HepG2 (cell line): Measurements from ENCODE around the gene FOLR1. TPM values are rescaled to one million over a fixed set of nuclear protein-coding genes. Genes with fewer than 3 reads are reported as not detected.
A peak's percentile ranks its signal among the peaks of the same experiment; 100 is the strongest.
"Not testable (repeated sequence)": the region's sequence is repeated elsewhere in the genome, so short reads cannot be mapped to it uniquely, and the experiment has no call there.

Experiments used
- ATAC-seq: fragments of 200-7000 bp; cut with Tn5 transposase; 3 replicates; pipeline ENCODE4 v1.9.1; 2020; ENCODE audit warnings: mild to moderate bottlenecking, moderate library complexity
- BruUV-seq: library from RNA; stranded (reverse); fragments of 400-500 nt; replicated peaks from 2 replicates; lab custom pipeline; 2021; lab: Mats Ljungman, UMichigan
- CTCF ChIA-PET: fragments of 300-600 bp; formaldehyde crosslinking; extraction: SDS; loops from one replicate; lab custom pipeline; 2021; ENCODE audit warnings: low total read pairs, inconsistent platforms, low intra/inter-chr PET ratio; lab: Yijun Ruan, JAX
- POLR2A ChIA-PET: fragments of 350-600 bp; sonication (Branson Sonifier 250); formaldehyde crosslinking; loops from one replicate; lab custom pipeline; 2020; ENCODE audit warnings: antibody characterized with exemption, inconsistent platforms; lab: Yijun Ruan, JAX
- DNase-seq: peaks from one replicate; pipeline ENCODE4 v3.0.0-alpha.2; 2015; ENCODE audit warnings: low spot score
- FAIRE-seq: peaks from 3 replicates; lab custom pipeline; 2011; peaks lifted over from hg19 to GRCh38; lab: Jason Lieb, UNC
- H2AFZ ChIP-seq: one replicate; pipeline ENCODE4 v1.6.1; 2011; ENCODE audit warnings: low read length, inconsistent platforms
- H3K27ac ChIP-seq: fragments of 300-600 bp; 3 replicates; pipeline ENCODE4 v1.8.0; 2011; ENCODE audit warnings: mixed run types, mild to moderate bottlenecking, mixed read lengths, low read length, inconsistent platforms; ENCODE audit not compliant: insufficient read depth; ENCODE audit errors: extremely low read length
- H3K27me3 ChIP-seq, 2 experiments: fragments of 200-600 bp in 1 of 2; 2 replicates in 1 of 2; 3 replicates in 1 of 2; pipeline versions ENCODE4 v1.6.0 to v1.8.0; 2011; ENCODE audit warnings: low read length in 2 of 2, mild to moderate bottlenecking in 2 of 2, moderate library complexity in 2 of 2, inconsistent platforms in 1 of 2; ENCODE audit not compliant: insufficient read depth in 2 of 2, control insufficient read depth in 1 of 2
- H3K36me3 ChIP-seq, 2 experiments: fragments of 200-600 bp in 1 of 2; replicated peaks in 1 of 2; 2 replicates in 1 of 2; 3 replicates in 1 of 2; pipeline versions ENCODE4 v1.5.1 to v1.8.0; 2011; ENCODE audit warnings: low read length in 2 of 2, inconsistent platforms in 1 of 2; ENCODE audit not compliant: insufficient read depth in 2 of 2, control insufficient read depth in 1 of 2
- H3K4me1 ChIP-seq: 2 replicates; pipeline ENCODE4 v1.5.1; 2012; ENCODE audit warnings: low read length, inconsistent platforms; ENCODE audit not compliant: insufficient read depth
- H3K4me2 ChIP-seq: 2 replicates; pipeline ENCODE4 v1.6.0; 2011; ENCODE audit warnings: low read depth, low read length, inconsistent platforms
- H3K4me3 ChIP-seq, 3 experiments: fragments of 200-600 bp in 1 of 3; sonication (generic), shearing (Covaris generic) in 1 of 3; replicated peaks in 1 of 3; 2 replicates each; pipeline ENCODE4 v1.5.1; 2011 to 2016; ENCODE audit warnings: low read length in 3 of 3, inconsistent platforms in 2 of 3, low read depth in 2 of 3, mild to moderate bottlenecking in 2 of 3, control low read depth in 1 of 3, mixed read lengths in 1 of 3; ENCODE audit not compliant: insufficient read depth in 1 of 3
- H3K79me2 ChIP-seq: one replicate; pipeline ENCODE4 v1.6.1; 2011; ENCODE audit warnings: low read length, inconsistent platforms; ENCODE audit not compliant: insufficient read depth
- H3K9ac ChIP-seq: 2 replicates; pipeline ENCODE4 v1.6.0; 2011; ENCODE audit warnings: mild to moderate bottlenecking, low read depth, low read length, inconsistent platforms; ENCODE audit not compliant: insufficient read depth
- H3K9me3 ChIP-seq: 2 replicates; pipeline ENCODE4 v1.5.1; 2012; ENCODE audit warnings: mild to moderate bottlenecking, low read length
- H4K20me1 ChIP-seq: 2 replicates; pipeline ENCODE4 v1.6.0; 2011; ENCODE audit warnings: inconsistent platforms, mild to moderate bottlenecking, low read length, moderate library complexity; ENCODE audit not compliant: insufficient read depth
- AGO2 ChIP-seq: fragments of 200-400 bp; formaldehyde crosslinking; optimal IDR thresholded peaks from 2 replicates; pipeline ENCODE3; 2017; ENCODE audit warnings: mild to moderate bottlenecking, low read depth, low read length, moderate library complexity
- HOXA7 ChIP-seq: sonication (generic); formaldehyde crosslinking; IDR thresholded peaks from 2 replicates; pipeline ENCODE4 v1.8.1; 2022; ENCODE audit warnings: mild to moderate bottlenecking, missing genetic modification reagents, moderate library complexity
- KDM2A ChIP-seq: sonication (generic); formaldehyde crosslinking; IDR thresholded peaks from 2 replicates; pipeline ENCODE4 v1.4.0; 2020; ENCODE audit warnings: low read depth, missing genetic modification reagents, borderline replicate concordance
- KLF13 ChIP-seq: sonication (generic); formaldehyde crosslinking; IDR thresholded peaks from 2 replicates; pipeline ENCODE4 v1.4.0; 2020; ENCODE audit warnings: mild to moderate bottlenecking, missing genetic modification reagents
- KLF9 ChIP-seq: IDR thresholded peaks from 2 replicates; pipeline ENCODE4 v1.6.1; 2016; ENCODE audit warnings: low read depth
- PHB2 ChIP-seq: fragments of 450-650 bp; IDR thresholded peaks from 2 replicates; pipeline ENCODE4 v1.6.1; 2018; ENCODE audit not compliant: partially characterized antibody
- PITX1 ChIP-seq: sonication (generic); formaldehyde crosslinking; IDR thresholded peaks from 2 replicates; pipeline ENCODE4 v1.5.1; 2020; ENCODE audit warnings: mild to moderate bottlenecking, missing genetic modification reagents
- SKI ChIP-seq: fragments of 450-650 bp; IDR thresholded peaks from one replicate; pipeline ENCODE4 v1.6.1; 2018; ENCODE audit warnings: mild to moderate bottlenecking; ENCODE audit not compliant: partially characterized antibody
- WGBS: methylation state at CpG from one replicate; pipeline ENCODE4 v1.1.6; 2017; ENCODE audit warnings: low lambda C conversion rate; 5-methylcytosine and 5-hydroxymethylcytosine counted together
- in situ Hi-C: cut with HindIII; loops from 2 replicates; pipeline ENCODE4 v1.10.0; 2017; ENCODE audit warnings: low pct_unique_long_range_greater_than_20kb; ENCODE audit not compliant: extremely low pct_ligation_motif_present
- intact Hi-C: fragments of 100-400 bp; cut with micrococcal nuclease; formaldehyde crosslinking; loops from one replicate; pipeline ENCODE4 v1.10.0; 2022; ENCODE audit not compliant: unreplicated experiment
- polyA plus RNA-seq, 8 experiments: library from polyadenylated mRNA; depleted of rRNA in 3 of 8; stranded (reverse) in 7 of 8; unstranded in 1 of 8; fragments of >200 nt; fragmentation: Illumina TruSeq in 4 of 8; extraction: Trizol in 4 of 8; gene quantifications; 2 replicates each; pipeline versions ENCODE4 v1.2.1 to v1.2.3, GENCODE V29; 2011 to 2016; ENCODE audit warnings: low read depth in 4 of 8, missing spikeins in 1 of 8, mixed read lengths in 1 of 8; ENCODE audit not compliant: insufficient read depth in 1 of 8
- total RNA-seq, 5 experiments: library from RNA; depleted of rRNA; stranded (reverse); fragments of >200 nt; fragmentation: Illumina TruSeq; extraction: Trizol; gene quantifications; 2 replicates each; pipeline ENCODE4 v1.2.3, GENCODE V29; 2016; ENCODE audit warnings: low read depth in 1 of 5
- TF ChIP-seq, protein P1 (sequence below): sonication (generic); formaldehyde crosslinking; IDR thresholded peaks from 2 replicates; pipeline ENCODE4 v1.8.0; 2022; ENCODE audit warnings: mild to moderate bottlenecking, missing genetic modification reagents; ENCODE audit not compliant: insufficient replicate concordance
- TF ChIP-seq, protein P2 (sequence below): sonication (generic); formaldehyde crosslinking; IDR thresholded peaks from 2 replicates; pipeline ENCODE4 v1.5.0; 2020; ENCODE audit warnings: missing genetic modification reagents

Gene FOLR1
- total and polyA plus RNA-seq, 2 of the 13 experiments (the other 11 are each of a cell fraction or from before 2014, with no cell fraction given) = 0.20 TPM; not detected in 1

DNA sequence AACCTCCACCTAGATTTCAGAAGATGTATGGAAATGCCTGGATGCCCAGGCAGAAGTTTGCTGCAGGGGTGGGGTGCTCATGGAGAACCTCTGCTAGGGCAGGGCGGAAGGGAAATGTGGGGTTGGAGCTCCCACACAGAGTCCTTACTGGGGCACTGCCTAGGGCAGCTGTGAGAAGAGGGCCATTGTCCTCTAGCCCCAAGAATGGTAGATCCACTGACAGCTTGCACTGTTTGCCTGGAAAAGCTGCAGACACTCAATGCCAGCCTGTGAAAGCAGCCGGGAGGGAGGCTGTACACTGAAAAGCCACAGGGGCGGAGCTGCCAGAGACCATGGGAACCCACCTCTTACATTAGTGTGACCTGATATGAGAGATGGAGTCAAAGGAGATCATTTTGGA is 22.2 kb upstream of the FOLR1 start:
- H2AFZ ChIP-seq = not testable (repeated sequence)

DNA sequence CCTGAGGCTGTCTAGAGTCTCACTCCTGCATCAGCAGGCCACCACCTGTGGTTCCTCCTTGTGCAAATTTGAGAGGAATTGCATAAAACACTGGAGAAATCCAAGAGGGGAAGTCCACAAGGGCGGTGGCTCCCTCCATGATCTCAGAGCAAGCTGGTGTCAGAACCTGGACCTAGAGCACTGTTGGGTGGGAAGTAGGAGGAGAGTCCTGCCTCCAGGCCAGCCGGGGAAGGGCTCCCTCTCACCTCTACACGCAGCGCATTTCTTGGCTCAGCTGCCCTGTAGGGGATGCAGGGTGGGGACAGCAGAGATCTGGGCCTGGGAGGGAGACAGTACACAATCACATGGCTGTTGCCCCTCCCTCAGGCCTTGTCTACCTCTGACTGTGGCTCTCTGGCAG is 19.9 kb upstream of the FOLR1 start:
- H3K27ac ChIP-seq, H3K9ac ChIP-seq, H3K4me3 ChIP-seq, CTCF ChIA-PET, in situ Hi-C loops, H3K27me3 ChIP-seq, DNase-seq, FAIRE-seq, H3K4me2 ChIP-seq, BruUV-seq, H3K9me3 ChIP-seq, H4K20me1 ChIP-seq, H3K36me3 ChIP-seq, H2AFZ ChIP-seq, POLR2A ChIA-PET, H3K79me2 ChIP-seq, intact Hi-C loops: not testable (repeated sequence)
- peak; percentile 56 for ATAC-seq
- WGBS = 17% methylated on average over 1 of the region's 4 CpGs
- peaks cover 16% of the 10 kb centered on the region for H3K4me1 ChIP-seq

More for the DNA sequence above, 22.2 kb upstream of the FOLR1 start:
- H3K9ac ChIP-seq, DNase-seq, POLR2A ChIA-PET, H3K9me3 ChIP-seq, FAIRE-seq, H3K27ac ChIP-seq, H3K36me3 ChIP-seq, H4K20me1 ChIP-seq, H3K79me2 ChIP-seq, H3K4me3 ChIP-seq, ATAC-seq, H3K4me2 ChIP-seq, intact Hi-C loops, CTCF ChIA-PET, in situ Hi-C loops, BruUV-seq, H3K27me3 ChIP-seq: not testable (repeated sequence)
- WGBS = no CpG with 5 or more reads among the region's 3 CpGs
- H3K4me1 ChIP-seq = peaks cover 10% of the 10 kb centered on the region

DNA sequence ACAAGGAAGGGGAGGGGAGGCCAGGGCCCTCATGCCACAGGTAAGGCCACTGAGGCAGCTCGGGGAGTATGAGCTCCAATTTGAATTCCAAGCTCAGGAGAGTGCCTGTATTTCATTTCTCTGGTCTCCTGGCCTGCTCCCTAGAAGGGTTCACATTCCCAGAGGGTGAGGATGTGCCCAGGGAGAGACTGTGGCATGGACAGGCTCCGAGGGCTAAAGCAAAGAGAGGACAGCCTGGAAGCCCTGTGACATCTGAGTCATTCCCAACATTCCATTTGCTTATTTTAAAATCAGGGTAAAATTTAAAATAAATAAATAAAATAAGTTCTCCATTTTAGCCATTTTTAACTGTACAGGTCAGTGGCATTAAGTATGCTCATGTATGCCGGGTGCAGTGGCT is 18.6 kb upstream of the FOLR1 start:
- WGBS = 67% methylated on average over 3 of the region's 3 CpGs
- POLR2A ChIA-PET = no interaction called here
- H3K4me2 ChIP-seq = no peak overlapping the region
- H3K9ac ChIP-seq = no peak overlapping the region
- no TSS peak for BruUV-seq
- ATAC-seq (no peak), DNase-seq (no peak), FAIRE-seq (no peak)
- no peaks in the 10 kb centered on the region for H3K9me3 ChIP-seq
- no peaks in the 10 kb centered on the region for H3K36me3 ChIP-seq
- peaks cover 16% of the 10 kb centered on the region for H3K4me1 ChIP-seq
- H4K20me1 ChIP-seq = no peaks in the 10 kb centered on the region
- CTCF ChIA-PET = no interaction called here
- H3K27ac ChIP-seq = no peak overlapping the region
- no peak overlapping the region for H3K4me3 ChIP-seq
- H2AFZ ChIP-seq = no peak overlapping the region
- intact Hi-C loops (no loop called here), in situ Hi-C loops (no loop called here)
- no peaks in the 10 kb centered on the region for H3K79me2 ChIP-seq
- H3K27me3 ChIP-seq = peaks cover 1 to 3% of the 10 kb centered on the region in 2 experiments; a peak in 2 of 5 replicates
- TF ChIP-seq KDM2A = no peak
- TF ChIP-seq, protein P1, sequence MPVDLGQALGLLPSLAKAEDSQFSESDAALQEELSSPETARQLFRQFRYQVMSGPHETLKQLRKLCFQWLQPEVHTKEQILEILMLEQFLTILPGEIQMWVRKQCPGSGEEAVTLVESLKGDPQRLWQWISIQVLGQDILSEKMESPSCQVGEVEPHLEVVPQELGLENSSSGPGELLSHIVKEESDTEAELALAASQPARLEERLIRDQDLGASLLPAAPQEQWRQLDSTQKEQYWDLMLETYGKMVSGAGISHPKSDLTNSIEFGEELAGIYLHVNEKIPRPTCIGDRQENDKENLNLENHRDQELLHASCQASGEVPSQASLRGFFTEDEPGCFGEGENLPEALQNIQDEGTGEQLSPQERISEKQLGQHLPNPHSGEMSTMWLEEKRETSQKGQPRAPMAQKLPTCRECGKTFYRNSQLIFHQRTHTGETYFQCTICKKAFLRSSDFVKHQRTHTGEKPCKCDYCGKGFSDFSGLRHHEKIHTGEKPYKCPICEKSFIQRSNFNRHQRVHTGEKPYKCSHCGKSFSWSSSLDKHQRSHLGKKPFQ (CRISPR knock-in tag) = no peak
- TF ChIP-seq PHB2 = no peak
- no peak for TF ChIP-seq HOXA7 (CRISPR knock-in tag)
- TF ChIP-seq SKI = no peak
- TF ChIP-seq KLF13 = no peak
- TF ChIP-seq AGO2 = no peak
- TF ChIP-seq, protein P2, sequence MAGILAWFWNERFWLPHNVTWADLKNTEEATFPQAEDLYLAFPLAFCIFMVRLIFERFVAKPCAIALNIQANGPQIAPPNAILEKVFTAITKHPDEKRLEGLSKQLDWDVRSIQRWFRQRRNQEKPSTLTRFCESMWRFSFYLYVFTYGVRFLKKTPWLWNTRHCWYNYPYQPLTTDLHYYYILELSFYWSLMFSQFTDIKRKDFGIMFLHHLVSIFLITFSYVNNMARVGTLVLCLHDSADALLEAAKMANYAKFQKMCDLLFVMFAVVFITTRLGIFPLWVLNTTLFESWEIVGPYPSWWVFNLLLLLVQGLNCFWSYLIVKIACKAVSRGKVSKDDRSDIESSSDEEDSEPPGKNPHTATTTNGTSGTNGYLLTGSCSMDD = no peak
- TF ChIP-seq PITX1 (CRISPR knock-in tag) = no peak
- TF ChIP-seq KLF9 (CRISPR knock-in tag) = no peak
